DMS53 treated with DMSO at 0.1 percent for 48 hours (cell line): ENCODE results near the gene CROCC.
"Not testable (repeated sequence)": the region's sequence is repeated elsewhere in the genome, so short reads cannot be mapped to it uniquely, and the experiment has no call there.

ENCODE experiments used
- DNase-seq: peaks from one replicate; lab custom pipeline; 2025; ENCODE audit not compliant: unreplicated experiment; lab: John Stamatoyannopoulos, UW

Gene CROCC

DNA sequence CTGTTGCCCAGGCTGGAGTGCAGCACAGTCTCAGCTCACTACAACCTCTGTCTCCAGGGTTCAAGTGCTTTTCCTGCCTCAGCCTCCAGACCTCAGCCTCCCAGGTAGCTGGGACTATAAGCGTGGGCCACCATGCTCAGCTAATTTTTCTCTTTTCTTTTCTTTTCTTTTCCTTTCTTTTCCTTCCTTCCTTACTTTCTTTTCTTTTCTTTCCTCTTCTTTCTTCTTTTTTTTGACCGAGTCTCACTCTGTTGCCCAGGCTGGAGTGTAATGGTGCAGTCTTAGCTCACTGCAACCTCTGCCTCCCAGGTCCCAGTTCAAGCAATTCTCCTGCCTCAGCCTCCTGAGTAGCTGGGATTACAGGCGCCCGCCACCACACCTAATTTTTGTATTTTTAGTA, 42.4 kb downstream of the CROCC start:
- not testable (repeated sequence) for DNase-seq

- no peak for DNase-seq
These were observed 43.8 kb downstream of the CROCC start for GRCh38 chr1:16965486-16966067.

DNA sequence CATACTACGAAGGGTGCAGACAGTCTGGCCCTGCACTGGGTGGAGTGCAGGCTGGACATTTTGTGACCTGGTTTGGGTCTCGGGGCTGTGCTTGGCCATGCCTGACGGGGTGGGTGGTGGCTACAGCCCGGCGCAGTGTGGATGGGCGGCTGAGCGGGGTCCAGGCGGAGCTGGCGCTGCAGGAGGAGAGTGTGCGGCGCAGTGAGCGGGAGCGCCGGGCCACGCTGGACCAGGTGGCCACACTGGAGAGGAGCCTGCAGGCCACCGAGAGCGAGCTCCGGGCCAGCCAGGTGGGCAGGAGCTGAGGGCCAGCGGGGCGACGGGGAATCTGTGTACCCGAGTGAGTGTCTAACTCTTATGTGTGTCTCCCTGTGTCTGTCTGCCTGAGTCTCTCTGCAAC, 44.6 kb downstream of the CROCC start:
- DNase-seq, result no peak

DNA sequence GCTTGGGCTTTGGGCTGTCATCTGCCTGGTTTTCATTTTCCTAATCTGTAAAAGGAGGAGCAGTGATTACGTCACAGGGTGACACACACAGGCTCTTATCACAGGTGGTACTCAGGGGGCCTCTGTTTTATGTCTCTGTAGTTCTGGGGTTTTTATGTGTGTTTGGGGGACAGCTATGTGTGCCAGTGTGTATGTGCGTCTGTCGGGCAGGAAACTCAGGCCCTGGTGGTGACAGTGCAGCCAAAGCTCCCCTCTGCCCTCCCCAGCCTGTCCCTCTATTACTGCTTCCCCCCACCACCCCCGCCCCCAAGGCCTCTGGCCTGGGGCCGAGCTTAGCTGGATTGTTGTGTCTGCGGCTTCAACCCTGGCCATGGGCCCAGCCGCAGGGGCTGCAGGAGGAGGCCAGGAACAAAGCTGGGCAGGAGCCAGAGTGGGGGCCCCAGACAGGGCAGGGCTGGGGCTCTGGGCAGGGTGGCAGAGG, 45.4 kb downstream of the CROCC start:
- no peak for DNase-seq

GRCh38 chr1:16967962-16968361, 46.2 kb downstream of the CROCC start:
- no peak for DNase-seq

- no peak for DNase-seq
These were observed 46.6 kb downstream of the CROCC start for GRCh38 chr1:16968372-16968771.

GRCh38 chr1:16969057-16969611, 47.4 kb downstream of the CROCC start:
- no peak for DNase-seq

GRCh38 chr1:16969651-16970050, 47.9 kb downstream of the CROCC start:
- no peak for DNase-seq

GRCh38 chr1:16970132-16970910, 48.6 kb downstream of the CROCC start:
- DNase-seq, result no peak

- no peak for DNase-seq
These were observed 49.8 kb downstream of the CROCC start for GRCh38 chr1:16971341-16972188.

GRCh38 chr1:16972189-16972895, 50.6 kb downstream of the CROCC start:
- no peak for DNase-seq

DNA sequence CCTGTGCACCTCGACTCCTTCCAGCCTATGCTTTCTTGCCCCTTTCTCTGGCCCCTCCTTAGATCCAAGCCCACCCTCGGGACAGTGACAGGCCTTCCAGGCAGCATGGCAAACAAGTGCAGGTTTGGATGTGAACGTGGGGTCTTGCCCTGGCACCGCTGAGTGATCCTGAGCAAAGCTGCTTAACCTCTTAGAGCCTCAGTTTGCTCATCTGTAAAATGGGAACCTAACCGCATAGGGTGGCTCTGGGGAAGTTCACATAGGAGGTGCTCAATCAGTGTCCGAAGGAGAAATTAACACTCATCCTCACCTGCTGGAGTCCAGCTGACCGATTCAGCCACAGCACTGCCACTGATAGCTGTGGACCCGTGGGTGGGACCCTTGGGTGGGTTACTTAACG, 51.5 kb downstream of the CROCC start:
- DNase-seq, result no peak

- no peak for DNase-seq
These were observed 53.5 kb downstream of the CROCC start for GRCh38 chr1:16975211-16975610.

GRCh38 chr1:16975838-16976237, 54.1 kb downstream of the CROCC start:
- DNase-seq, result no peak

DNA sequence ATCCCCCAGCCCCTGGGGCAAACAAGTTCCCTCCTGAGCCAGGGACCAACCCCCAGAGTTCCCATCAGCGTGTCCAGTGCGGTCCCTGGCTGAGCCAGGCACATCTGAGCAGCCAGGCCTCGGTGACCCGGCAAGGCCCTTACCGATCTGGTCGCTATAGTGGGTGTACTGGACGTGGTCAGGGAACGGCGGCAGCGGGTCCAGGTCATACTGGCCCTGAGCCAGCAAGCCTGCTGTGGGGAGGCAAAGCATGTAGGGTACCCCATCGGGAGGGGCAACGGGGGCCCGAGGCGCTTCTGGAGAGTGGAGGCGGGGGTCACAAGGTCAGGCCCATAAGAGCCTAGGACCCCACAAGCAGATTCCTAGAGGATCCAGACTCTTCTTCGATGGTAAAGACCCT, 55.2 kb downstream of the CROCC start:
- DNase-seq, result no peak

GRCh38 chr1:16977377-16977776, 55.6 kb downstream of the CROCC start:
- DNase-seq, result no peak

DNA sequence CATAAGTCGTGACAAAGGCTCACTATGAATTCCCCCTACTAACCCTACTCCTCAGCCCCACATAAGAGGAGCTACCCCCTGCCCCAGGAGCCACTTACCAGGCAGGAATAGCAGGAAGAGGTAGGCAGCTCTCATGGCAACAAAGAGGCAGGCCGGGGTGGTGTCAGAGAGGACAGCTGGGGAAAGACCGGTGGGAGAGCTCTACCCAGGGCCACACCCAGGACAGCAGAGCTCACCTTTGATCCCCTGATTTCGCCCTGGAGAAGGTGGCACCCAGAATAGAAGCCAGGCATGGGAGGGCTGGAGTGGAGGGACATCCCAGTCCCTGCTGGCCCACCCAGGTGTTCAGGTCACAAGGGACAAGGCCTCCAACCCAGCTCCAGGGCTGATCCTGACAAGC, 56.4 kb downstream of the CROCC start:
- DNase-seq, result no peak

GRCh38 chr1:16978567-16979474, 57.1 kb downstream of the CROCC start:
- DNase-seq, result no peak

- DNase-seq, result no peak
These were observed 58.0 kb downstream of the CROCC start for GRCh38 chr1:16979475-16980327.
